Liver (tissue), 9 donors: ENCODE results near the gene PPCS. TPM values are rescaled to one million over a fixed set of nuclear protein-coding genes. Genes with fewer than 3 reads are reported as not detected.
A peak's percentile ranks its signal among the peaks of the same experiment; 100 is the strongest.

Experiments
- DNase-seq: peaks from one replicate; pipeline ENCODE4 v3.0.0-alpha.2; 2017; ENCODE audit warnings: low spot score
- H3K27ac ChIP-seq, 2 donors: one replicate each; pipeline ENCODE4 v1.7.0; 2013; ENCODE audit warnings: inconsistent platforms in 2 of 2, low read length in 2 of 2, control low read depth in 1 of 2, low read depth in 1 of 2, mild to moderate bottlenecking in 1 of 2
- H3K27me3 ChIP-seq, 4 donors: one replicate each; pipeline versions ENCODE4 v1.6.1 to v1.7.0; 2013; ENCODE audit warnings: low read length in 3 of 4, inconsistent platforms in 1 of 4, mild to moderate bottlenecking in 1 of 4, moderate library complexity in 1 of 4; ENCODE audit not compliant: control insufficient read depth in 4 of 4, insufficient read depth in 4 of 4
- H3K36me3 ChIP-seq, 4 donors: one replicate each; pipeline versions ENCODE4 v1.6.1 to v1.7.0; 2013; ENCODE audit warnings: low read length in 3 of 4, mild to moderate bottlenecking in 3 of 4, low read depth in 1 of 4, moderate library complexity in 1 of 4; ENCODE audit not compliant: control insufficient read depth in 4 of 4, insufficient read depth in 3 of 4
- H3K4me1 ChIP-seq, 4 donors: one replicate each; pipeline versions ENCODE4 v1.6.1 to v1.7.0; 2013; ENCODE audit warnings: low read length in 3 of 4, mild to moderate bottlenecking in 3 of 4, moderate library complexity in 1 of 4; ENCODE audit not compliant: control insufficient read depth in 4 of 4, insufficient read depth in 4 of 4
- H3K4me3 ChIP-seq, 3 donors: one replicate each; pipeline versions ENCODE4 v1.6.1 to v1.7.0; 2013; ENCODE audit warnings: low read length in 3 of 3, control low read depth in 1 of 3, low read depth in 1 of 3, mild to moderate bottlenecking in 1 of 3
- H3K9ac ChIP-seq, 2 donors: one replicate each; pipeline ENCODE4 v1.7.0; 2013; ENCODE audit warnings: low read length in 2 of 2, mild to moderate bottlenecking in 2 of 2, moderate library complexity in 2 of 2, control low read depth in 1 of 2, low read depth in 1 of 2
- H3K9me3 ChIP-seq, 4 donors: one replicate each; pipeline versions ENCODE4 v1.6.1 to v1.7.0; 2013; ENCODE audit warnings: low read length in 3 of 4; ENCODE audit not compliant: control insufficient read depth in 4 of 4
- ATF3 ChIP-seq: IDR thresholded peaks from 2 replicates; pipeline ENCODE4 v1.6.1; 2016; ENCODE audit warnings: antibody characterized with exemption
- CTCF ChIP-seq: fragments of 150-350 bp; IDR thresholded peaks from 2 replicates; pipeline ENCODE4 v1.5.1; 2017; ENCODE audit warnings: improper control_type of control experiment, low read depth, low read length; ENCODE audit not compliant: missing input control
- EGR1 ChIP-seq, 2 donors: IDR thresholded peaks; 2 replicates each; pipeline ENCODE4 v1.6.1; 2016 to 2018; ENCODE audit warnings: antibody characterized with exemption in 2 of 2, low read depth in 2 of 2
- FOXA1 ChIP-seq: IDR thresholded peaks from 2 replicates; pipeline ENCODE4 v1.6.1; 2016; ENCODE audit warnings: antibody characterized with exemption
- FOXA2 ChIP-seq: IDR thresholded peaks from 2 replicates; pipeline ENCODE4 v1.6.1; 2016; ENCODE audit warnings: antibody characterized with exemption
- GABPA ChIP-seq, 2 donors: IDR thresholded peaks in 1 of 2; conservative IDR thresholded peaks in 1 of 2; 2 replicates each; pipeline ENCODE4 v1.6.1; 2016; ENCODE audit warnings: antibody characterized with exemption in 2 of 2, mild to moderate bottlenecking in 1 of 2, moderate library complexity in 1 of 2
- HNF4A ChIP-seq, 2 donors: conservative IDR thresholded peaks; 2 replicates each; pipeline ENCODE4 v1.6.1; 2016; ENCODE audit warnings: antibody characterized with exemption in 2 of 2, mild to moderate bottlenecking in 2 of 2
- HNF4G ChIP-seq: IDR thresholded peaks from 2 replicates; pipeline ENCODE4 v1.6.1; 2016; ENCODE audit warnings: antibody characterized with exemption
- JUND ChIP-seq, 2 donors: IDR thresholded peaks; 2 replicates each; pipeline ENCODE4 v1.6.1; 2016; ENCODE audit warnings: antibody characterized with exemption in 2 of 2
- NR2F2 ChIP-seq: IDR thresholded peaks from 2 replicates; pipeline ENCODE4 v1.6.1; 2016; ENCODE audit warnings: antibody characterized with exemption
- RAD21 ChIP-seq, 2 donors: IDR thresholded peaks; 2 replicates each; pipeline ENCODE4 v1.6.1; 2016; ENCODE audit warnings: antibody characterized with exemption in 2 of 2, mild to moderate bottlenecking in 2 of 2
- RXRA ChIP-seq, 2 donors: IDR thresholded peaks; 2 replicates each; pipeline ENCODE4 v1.6.1; 2017 to 2018; ENCODE audit warnings: antibody characterized with exemption in 2 of 2, mild to moderate bottlenecking in 1 of 2
- SP1 ChIP-seq: IDR thresholded peaks from 2 replicates; pipeline ENCODE4 v1.6.1; 2018; ENCODE audit warnings: antibody characterized with exemption, mild to moderate bottlenecking
- TAF1 ChIP-seq: conservative IDR thresholded peaks from 2 replicates; pipeline ENCODE4 v1.6.1; 2016; ENCODE audit warnings: antibody characterized with exemption, mild to moderate bottlenecking
- YY1 ChIP-seq: IDR thresholded peaks from 2 replicates; pipeline ENCODE4 v1.6.1; 2016; ENCODE audit warnings: antibody characterized with exemption, mild to moderate bottlenecking
- ZBTB33 ChIP-seq: IDR thresholded peaks from 2 replicates; pipeline ENCODE4 v1.6.1; 2016; ENCODE audit warnings: antibody characterized with exemption
- WGBS: extraction: QIAGEN DNeasy Blood & Tissue Kit; methylation state at CpG from one replicate; pipeline ENCODE4 v1.1.7; 2013; 5-methylcytosine and 5-hydroxymethylcytosine counted together
- polyA plus RNA-seq, 2 donors: library from polyadenylated mRNA; stranded (reverse) in 1 of 2; unstranded in 1 of 2; fragments of 200-250 nt in 1 of 2; fragments of >200 nt in 1 of 2; fragmentation: Nextera tagmentation in 1 of 2; extraction: Ambion mirVana in 1 of 2; gene quantifications; one replicate each; pipeline versions ENCODE4 v1.2.1 to v1.2.3, GENCODE V29; 2013 to 2015
- total RNA-seq, 2 donors: library from RNA; depleted of rRNA; stranded (reverse); fragments of >200 nt; gene quantifications; one replicate each; pipeline ENCODE4 v1.2.3, GENCODE V29; 2014
- TF ChIP-seq, protein P1 (sequence below): IDR thresholded peaks from 2 replicates; pipeline ENCODE4 v1.6.1; 2016; ENCODE audit warnings: antibody characterized with exemption
- TF ChIP-seq, protein P2 (sequence below): IDR thresholded peaks from 2 replicates; pipeline ENCODE4 v1.6.1; 2016; ENCODE audit warnings: antibody characterized with exemption, mild to moderate bottlenecking
- donor health status: healthy.
- donor health status: healthy.
- donor health status: healthy.
- donor health status: healthy.
- donor health status: healthy.

The PPCS gene
- total and polyA plus RNA-seq, 4 donors: 22.2 to 65.4 (median 36.0) TPM

DNA sequence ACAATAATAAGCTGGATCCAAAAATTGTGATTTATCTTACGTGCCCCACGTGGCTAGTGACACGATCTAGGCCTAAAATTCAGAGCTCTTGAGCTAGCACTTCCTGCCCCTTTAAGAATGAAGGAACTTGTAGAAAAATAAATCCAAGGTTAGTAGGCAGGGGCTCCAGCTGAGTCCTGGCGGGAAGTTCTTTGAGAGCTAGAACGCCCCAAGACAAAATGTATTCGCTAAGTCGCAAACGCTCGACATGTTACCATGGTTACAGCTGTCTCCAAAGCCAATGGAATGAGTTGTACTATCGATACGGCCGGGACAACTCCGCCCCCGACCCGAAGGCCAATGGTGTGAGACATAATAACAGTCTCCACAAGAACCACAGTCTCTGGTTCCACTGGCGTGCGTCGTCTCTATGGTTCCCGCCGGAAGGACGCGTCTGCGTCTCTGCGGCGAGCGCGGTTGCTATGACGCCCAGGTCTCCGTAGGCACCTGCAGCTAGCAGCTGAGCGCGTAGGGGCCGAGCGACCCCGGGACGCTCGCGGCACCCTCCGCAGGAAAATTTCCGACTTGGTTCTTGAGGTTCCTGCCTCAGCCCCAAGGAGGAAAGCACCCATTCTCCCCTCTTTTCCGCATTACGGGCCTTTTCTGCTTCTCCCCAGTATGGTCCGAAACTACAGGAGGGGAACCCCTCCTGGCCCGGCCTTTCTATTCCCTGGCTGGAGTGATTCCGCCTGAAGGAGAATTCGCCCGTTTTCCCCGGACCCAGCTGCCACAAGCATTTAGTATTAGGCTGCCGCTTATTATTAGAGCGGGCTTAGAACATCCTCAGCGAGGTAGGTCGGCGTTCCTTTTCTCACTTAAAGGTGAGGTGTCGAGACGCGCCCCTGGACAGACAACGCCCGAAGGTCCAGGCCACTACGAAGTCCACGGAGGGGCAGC, 6.8 kb downstream of the PPCS start, which contains the start of gene CCDC30:
Gene CCDC30 (plus strand): TSS at position 459 of the 936 bp plus-strand sequence. CDS start 17,266 bp downstream, outside the sequence.
- 2% methylated on average over 59 of the region's 59 CpGs for WGBS
- Histone ChIP-seq H3K27me3 (no peaks in the 10 kb centered on the region), H3K4me1 (peaks cover 2 to 16% (median 12%) of the 10 kb centered on the region in 4 donors), H3K9ac (no peak within 1 kb of the TSS), H3K36me3 (peaks cover 0 to 24% (median 19%) of the 10 kb centered on the region in 4 donors), H3K27ac (peak within 1 kb of the TSS in 1 of 2 donors; percentile 51), H3K9me3 (no peaks in the 10 kb centered on the region), H3K4me3 (peak within 1 kb of the TSS; percentile 64 to 88 (median 73))
- TF ChIP-seq FOXA2: no peak
- peak in 1 of 2 donors; percentile 83 for TF ChIP-seq GABPA (IDR thresholded peaks at IDR 0.05 in 1 of 2, conservative IDR thresholded peaks at IDR 0.05 in 1 of 2)
- TF ChIP-seq YY1: peak; percentile 91
- peak in 1 of 2 donors; percentile 17 for TF ChIP-seq RAD21 (IDR thresholded peaks at IDR 0.05)
- TF ChIP-seq FOXA1: peak; percentile 43
- peak; percentile 98 for TF ChIP-seq SP1
- no peak for TF ChIP-seq EGR1 (IDR thresholded peaks at IDR 0.05; ENCODE audit: low read depth in 2 of 2)
- no peak for TF ChIP-seq TAF1
- no peak for TF ChIP-seq ATF3
- no peak for TF ChIP-seq CTCF
- TF ChIP-seq HNF4A (conservative IDR thresholded peaks at IDR 0.05): no peak
- peak in 1 of 2 donors; percentile 29 for TF ChIP-seq RXRA (IDR thresholded peaks at IDR 0.05)
- TF ChIP-seq, protein P1, sequence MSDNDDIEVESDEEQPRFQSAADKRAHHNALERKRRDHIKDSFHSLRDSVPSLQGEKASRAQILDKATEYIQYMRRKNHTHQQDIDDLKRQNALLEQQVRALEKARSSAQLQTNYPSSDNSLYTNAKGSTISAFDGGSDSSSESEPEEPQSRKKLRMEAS: peak; percentile 57
- peak; percentile 90 for DNase-seq

DNA sequence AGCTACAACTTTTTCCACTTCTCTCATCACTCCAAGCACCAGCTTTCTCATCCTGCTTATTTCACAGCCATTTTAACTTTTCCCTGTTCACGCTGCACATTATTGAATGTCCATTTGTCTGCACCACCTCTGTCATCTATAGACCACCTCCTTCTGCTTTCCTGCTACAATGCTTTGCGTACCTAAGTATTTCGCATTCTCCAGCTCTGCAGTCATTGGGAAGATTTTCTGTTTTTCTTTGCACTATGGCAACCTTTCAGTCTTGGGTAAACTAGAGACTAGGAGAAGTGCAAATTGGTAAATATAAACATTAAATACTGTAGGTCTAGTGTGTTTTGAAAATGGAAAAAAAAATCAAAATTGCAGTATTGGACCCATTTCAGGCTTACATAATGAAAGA, 7.6 kb downstream of the PPCS start:
- Histone ChIP-seq H3K9ac (no peak overlapping the region), H3K4me3 (peak overlapping the region; percentile 64 to 88 (median 73)), H3K27ac (no peak overlapping the region), H3K4me1 (peaks cover 2 to 15% (median 11%) of the 10 kb centered on the region in 4 donors), H3K9me3 (no peaks in the 10 kb centered on the region), H3K27me3 (no peaks in the 10 kb centered on the region), H3K36me3 (peaks cover 0 to 18% (median 16%) of the 10 kb centered on the region in 4 donors)
- 81% methylated on average over 3 of the region's 3 CpGs for WGBS
- no peak for DNase-seq
- TF ChIP-seq ZBTB33 (no peak), RXRA (IDR thresholded peaks at IDR 0.05) (no peak), RAD21 (IDR thresholded peaks at IDR 0.05) (no peak), HNF4A (conservative IDR thresholded peaks at IDR 0.05) (no peak), FOXA2 (no peak), NR2F2 (no peak), HNF4G (no peak), ATF3 (no peak), FOXA1 (no peak), TAF1 (no peak), SP1 (no peak), EGR1 (IDR thresholded peaks at IDR 0.05; ENCODE audit: low read depth in 2 of 2) (no peak), JUND (IDR thresholded peaks at IDR 0.05) (no peak), CTCF (no peak), GABPA (IDR thresholded peaks at IDR 0.05 in 1 of 2, conservative IDR thresholded peaks at IDR 0.05 in 1 of 2) (no peak)
- TF ChIP-seq, protein P1: no peak
- TF ChIP-seq, protein P2, sequence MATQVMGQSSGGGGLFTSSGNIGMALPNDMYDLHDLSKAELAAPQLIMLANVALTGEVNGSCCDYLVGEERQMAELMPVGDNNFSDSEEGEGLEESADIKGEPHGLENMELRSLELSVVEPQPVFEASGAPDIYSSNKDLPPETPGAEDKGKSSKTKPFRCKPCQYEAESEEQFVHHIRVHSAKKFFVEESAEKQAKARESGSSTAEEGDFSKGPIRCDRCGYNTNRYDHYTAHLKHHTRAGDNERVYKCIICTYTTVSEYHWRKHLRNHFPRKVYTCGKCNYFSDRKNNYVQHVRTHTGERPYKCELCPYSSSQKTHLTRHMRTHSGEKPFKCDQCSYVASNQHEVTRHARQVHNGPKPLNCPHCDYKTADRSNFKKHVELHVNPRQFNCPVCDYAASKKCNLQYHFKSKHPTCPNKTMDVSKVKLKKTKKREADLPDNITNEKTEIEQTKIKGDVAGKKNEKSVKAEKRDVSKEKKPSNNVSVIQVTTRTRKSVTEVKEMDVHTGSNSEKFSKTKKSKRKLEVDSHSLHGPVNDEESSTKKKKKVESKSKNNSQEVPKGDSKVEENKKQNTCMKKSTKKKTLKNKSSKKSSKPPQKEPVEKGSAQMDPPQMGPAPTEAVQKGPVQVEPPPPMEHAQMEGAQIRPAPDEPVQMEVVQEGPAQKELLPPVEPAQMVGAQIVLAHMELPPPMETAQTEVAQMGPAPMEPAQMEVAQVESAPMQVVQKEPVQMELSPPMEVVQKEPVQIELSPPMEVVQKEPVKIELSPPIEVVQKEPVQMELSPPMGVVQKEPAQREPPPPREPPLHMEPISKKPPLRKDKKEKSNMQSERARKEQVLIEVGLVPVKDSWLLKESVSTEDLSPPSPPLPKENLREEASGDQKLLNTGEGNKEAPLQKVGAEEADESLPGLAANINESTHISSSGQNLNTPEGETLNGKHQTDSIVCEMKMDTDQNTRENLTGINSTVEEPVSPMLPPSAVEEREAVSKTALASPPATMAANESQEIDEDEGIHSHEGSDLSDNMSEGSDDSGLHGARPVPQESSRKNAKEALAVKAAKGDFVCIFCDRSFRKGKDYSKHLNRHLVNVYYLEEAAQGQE: no peak
